GM03348 (cell line): ENCODE data around the gene LRTM2.

Experiments
- DNase-seq: peaks from one replicate; pipeline ENCODE4 v3.0.0; 2012; ENCODE audit warnings: low spot score

The LRTM2 gene

DNA sequence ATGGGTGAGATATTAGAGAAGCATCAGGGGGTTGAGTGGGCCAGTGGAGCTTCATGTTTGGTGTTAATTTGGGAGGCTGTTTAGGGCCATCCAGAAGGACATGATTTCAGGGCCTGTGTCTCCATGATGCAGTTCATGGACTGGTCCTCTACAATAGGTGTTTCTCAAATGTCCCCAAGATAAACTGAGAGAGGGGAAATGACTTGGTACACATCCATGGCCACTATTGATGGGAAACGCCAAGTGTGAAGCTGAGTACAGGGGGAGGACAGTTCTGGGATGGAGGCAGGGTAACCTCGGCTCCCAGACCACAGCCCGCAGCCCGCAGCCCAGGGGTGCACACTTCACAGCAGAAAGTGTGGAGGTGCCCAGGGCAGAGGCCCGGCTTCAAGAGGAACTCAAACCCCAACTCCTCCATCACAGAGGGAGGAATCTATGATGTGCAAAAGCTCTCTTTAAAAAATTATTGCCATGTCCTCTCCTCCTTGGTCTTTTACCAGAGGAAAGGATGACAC, 64.8 kb downstream of the LRTM2 start:
- no peak for DNase-seq

- DNase-seq: no peak
Observed at GRCh38 chr12:1885599-1886245, 65.4 kb downstream of the LRTM2 start.
